PC-3 (cell line): Measurements from ENCODE around the gene CHD5. TPM values are rescaled to one million over a fixed set of nuclear protein-coding genes. Genes with fewer than 3 reads are reported as not detected.

Experiments used
- ATAC-seq: fragments of 200-7000 bp; cut with Tn5 transposase; 2 replicates; pipeline ENCODE4 v1.9.1; 2020; ENCODE audit warnings: mild to moderate bottlenecking, moderate library complexity
- BruUV-seq: library from RNA; stranded (reverse); fragments of 400-500 nt; replicated peaks from 2 replicates; lab custom pipeline; 2021; lab: Mats Ljungman, UMichigan
- CTCF ChIA-PET: fragments of 300-600 bp; sonication (Branson Sonifier 250); formaldehyde crosslinking; loops from one replicate; lab custom pipeline; 2022; ENCODE audit warnings: antibody characterized with exemption; lab: Charles Lee
- POLR2A ChIA-PET: fragments of 300-600 bp; sonication (Branson Sonifier 250); formaldehyde crosslinking; loops from one replicate; lab custom pipeline; 2022; ENCODE audit warnings: antibody characterized with exemption; ENCODE audit not compliant: unreplicated experiment; lab: Charles Lee
- DNase-seq: peaks from one replicate; pipeline ENCODE4 v3.0.0-alpha.2; 2015
- H2AFZ ChIP-seq: fragments of 300-600 bp; sonication (generic); 2 replicates; pipeline ENCODE4 v1.6.0; 2016; ENCODE audit warnings: antibody characterized with exemption, low read length
- H3F3A ChIP-seq: fragments of 300-600 bp; sonication (generic); one replicate; pipeline ENCODE4 v1.6.0; 2017; ENCODE audit warnings: antibody characterized with exemption, low read length, control low read depth, mild to moderate bottlenecking; ENCODE audit not compliant: unreplicated experiment
- H3K27ac ChIP-seq: fragments of 300-600 bp; sonication (generic); 2 replicates; pipeline ENCODE4 v1.5.1; 2016; ENCODE audit warnings: mild to moderate bottlenecking, low read length
- H3K27me3 ChIP-seq: fragments of 300-600 bp; sonication (generic); 2 replicates; pipeline ENCODE4 v1.6.1; 2016; ENCODE audit warnings: low read length, mixed read lengths
- H3K36me3 ChIP-seq: fragments of 300-600 bp; sonication (generic); 2 replicates; pipeline ENCODE4 v1.6.1; 2016; ENCODE audit warnings: low read depth, mixed run types, low read length, mixed read lengths
- H3K4me1 ChIP-seq: fragments of 300-600 bp; sonication (generic); 2 replicates; pipeline ENCODE4 v1.5.1; 2016; ENCODE audit warnings: low read length; ENCODE audit not compliant: insufficient read depth
- H3K4me2 ChIP-seq: fragments of 300-600 bp; sonication (generic); 2 replicates; pipeline ENCODE4 v1.6.0; 2016; ENCODE audit warnings: low read length
- H3K4me3 ChIP-seq: fragments of 300-600 bp; sonication (generic); 2 replicates; pipeline ENCODE4 v1.5.1; 2016; ENCODE audit warnings: mild to moderate bottlenecking, low read length, mixed read lengths
- H3K79me2 ChIP-seq: fragments of 300-600 bp; sonication (generic); 2 replicates; pipeline ENCODE4 v1.6.1; 2017; ENCODE audit warnings: low read length, mixed read lengths
- H3K9ac ChIP-seq: fragments of 300-600 bp; sonication (generic); 2 replicates; pipeline ENCODE4 v1.6.0; 2016; ENCODE audit warnings: mild to moderate bottlenecking, low read length
- H3K9me2 ChIP-seq: fragments of 300-600 bp; sonication (generic); replicated peaks from 2 replicates; pipeline ENCODE4 v1.6.1; 2016; ENCODE audit warnings: mixed run types, low read length, mixed read lengths
- H3K9me3 ChIP-seq: fragments of 300-600 bp; sonication (generic); 2 replicates; pipeline ENCODE4 v1.6.1; 2016; ENCODE audit warnings: low read length, mixed read lengths
- H4K20me1 ChIP-seq: fragments of 300-600 bp; sonication (generic); 2 replicates; pipeline ENCODE4 v1.6.1; 2016; ENCODE audit warnings: low read length, mixed read lengths
- CTCF ChIP-seq: fragments of 300-600 bp; sonication (generic); conservative IDR thresholded peaks from 2 replicates; pipeline ENCODE4 v1.5.1; 2017; ENCODE audit warnings: antibody characterized with exemption, low read depth, mild to moderate bottlenecking, low read length
- EZH2 ChIP-seq: fragments of 300-600 bp; sonication (generic); IDR thresholded peaks from one replicate; pipeline ENCODE4 v1.6.1; 2017; ENCODE audit warnings: antibody characterized with exemption, mild to moderate bottlenecking, low read length; ENCODE audit not compliant: unreplicated experiment
- EZH2phosphoT487 ChIP-seq: fragments of 300-600 bp; sonication (generic); IDR thresholded peaks from 2 replicates; pipeline ENCODE4 v1.6.1; 2018; ENCODE audit warnings: mild to moderate bottlenecking, antibody characterized with exemption, low read length, borderline replicate concordance
- intact Hi-C: fragments of 100-400 bp; cut with micrococcal nuclease; formaldehyde crosslinking; loops from 2 replicates; pipeline ENCODE4 v1.9.0; 2023
- total RNA-seq: library from RNA; depleted of rRNA; stranded (reverse); fragments of >200 nt; gene quantifications from 2 replicates; pipeline ENCODE4 v1.2.3, GENCODE V29; 2014

The CHD5 gene
- total RNA-seq, 1 experiment from 2014 or later = 0.55 TPM

- Histone ChIP-seq H2AFZ (no peak overlapping the region), H3F3A (peaks cover 8% of the 10 kb centered on the region), H4K20me1 (no peaks in the 10 kb centered on the region), H3K4me1 (peaks cover 3% of the 10 kb centered on the region; the same call in 1 of the 2 replicates), H3K36me3 (no peaks in the 10 kb centered on the region), H3K9me2 (no peaks in the 10 kb centered on the region), H3K4me3 (no peak overlapping the region), H3K79me2 (no peaks in the 10 kb centered on the region), H3K9me3 (no peaks in the 10 kb centered on the region), H3K27ac (no peak overlapping the region), H3K27me3 (peaks cover 26% of the 10 kb centered on the region), H3K9ac (no peak overlapping the region), H3K4me2 (no peak overlapping the region)
- BruUV-seq = no TSS peak
- ChIA-PET POLR2A (no interaction called here), CTCF (no interaction called here)
- DNase-seq (no peak), ATAC-seq (no peak)
- intact Hi-C loops = no loop called here
- TF ChIP-seq EZH2 (no peak), EZH2phosphoT487 (no peak), CTCF (no peak)
Observed at GRCh38 chr1:6177681-6178380, 2.3 kb downstream of the CHD5 start.

GRCh38 chr1:6176779-6177178 is 3.3 kb downstream of the CHD5 start:
- Histone ChIP-seq H3K4me3 (no peak overlapping the region), H3K9me2 (no peaks in the 10 kb centered on the region), H3K27ac (no peak overlapping the region), H3K36me3 (no peaks in the 10 kb centered on the region), H3K9me3 (no peaks in the 10 kb centered on the region), H4K20me1 (no peaks in the 10 kb centered on the region), H3K4me2 (no peak overlapping the region), H2AFZ (no peak overlapping the region), H3K9ac (no peak overlapping the region), H3F3A (peaks cover 3% of the 10 kb centered on the region), H3K4me1 (peaks cover 9% of the 10 kb centered on the region), H3K79me2 (no peaks in the 10 kb centered on the region), H3K27me3 (peaks cover 26% of the 10 kb centered on the region)
- intact Hi-C loops = no loop called here
- BruUV-seq = no TSS peak
- ChIA-PET CTCF (no interaction called here), POLR2A (no interaction called here)
- ATAC-seq (no peak), DNase-seq (no peak)
- TF ChIP-seq EZH2 = no peak
- no peak for TF ChIP-seq CTCF
- no peak for TF ChIP-seq EZH2phosphoT487

GRCh38 chr1:6175411-6175828 is 4.7 kb downstream of the CHD5 start:
- Histone ChIP-seq H3F3A (no peaks in the 10 kb centered on the region), H3K9ac (no peak overlapping the region), H3K4me2 (no peak overlapping the region), H3K27ac (no peak overlapping the region), H3K4me1 (peaks cover 9% of the 10 kb centered on the region), H4K20me1 (no peaks in the 10 kb centered on the region), H3K9me3 (no peaks in the 10 kb centered on the region), H3K79me2 (no peaks in the 10 kb centered on the region), H2AFZ (no peak overlapping the region), H3K9me2 (no peaks in the 10 kb centered on the region), H3K4me3 (no peak overlapping the region), H3K36me3 (no peaks in the 10 kb centered on the region), H3K27me3 (peaks cover 22% of the 10 kb centered on the region)
- ChIA-PET CTCF (no interaction called here), POLR2A (no interaction called here)
- intact Hi-C loops = no loop called here
- no TSS peak for BruUV-seq
- DNase-seq (no peak), ATAC-seq (no peak)
- TF ChIP-seq CTCF (no peak), EZH2 (no peak), EZH2phosphoT487 (no peak)
